ENCODE measurements around the gene B4GALNT2. TPM values are rescaled to one million over a fixed set of nuclear protein-coding genes. Genes with fewer than 3 reads are reported as not detected.

B4GALNT2 gene
- total RNA-seq, 1 donor from 2014 or later, result 0.60 TPM

- no peak overlapping the region for H3K27ac Mint-ChIP-seq
- TF ChIP-seq CTCF (conservative IDR thresholded peaks at IDR 0.05), result no peak
- no peaks in the 10 kb centered on the region for H3K36me3 Mint-ChIP-seq
- no peaks in the 10 kb centered on the region for H3K4me1 Mint-ChIP-seq (ENCODE audit: unreplicated experiment)
- no peak overlapping the region for H3K4me3 Mint-ChIP-seq
- H3K9me3 Mint-ChIP-seq, result no peaks in the 10 kb centered on the region
- DNase-seq (ENCODE audit: extremely low spot score, unreplicated experiment), result no peak
- H3K27me3 Mint-ChIP-seq, result peaks cover 8% of the 10 kb centered on the region
Observed at GRCh38 chr17:49187301-49187700, 54.7 kb downstream of the B4GALNT2 start.

- no peak overlapping the region for H3K27ac Mint-ChIP-seq
- DNase-seq (ENCODE audit: extremely low spot score, unreplicated experiment), result no peak
- no peak for TF ChIP-seq CTCF (conservative IDR thresholded peaks at IDR 0.05)
- H3K4me3 Mint-ChIP-seq, result peak overlapping the region; percentile 64
- no peaks in the 10 kb centered on the region for H3K36me3 Mint-ChIP-seq
- H3K9me3 Mint-ChIP-seq, result no peaks in the 10 kb centered on the region
- H3K4me1 Mint-ChIP-seq (ENCODE audit: unreplicated experiment), result peaks cover 3% of the 10 kb centered on the region
- peaks cover 17% of the 10 kb centered on the region for H3K27me3 Mint-ChIP-seq
Observed at GRCh38 chr17:49190932-49191331, 58.4 kb downstream of the B4GALNT2 start.

GRCh38 chr17:49191409-49191916 is 58.9 kb downstream of the B4GALNT2 start:
- no peak for DNase-seq (ENCODE audit: extremely low spot score, unreplicated experiment)
- H3K36me3 Mint-ChIP-seq, result no peaks in the 10 kb centered on the region
- H3K27ac Mint-ChIP-seq, result peak overlapping the region; percentile 99
- H3K27me3 Mint-ChIP-seq, result peaks cover 17% of the 10 kb centered on the region
- no peak for TF ChIP-seq CTCF (conservative IDR thresholded peaks at IDR 0.05)
- H3K4me1 Mint-ChIP-seq (ENCODE audit: unreplicated experiment), result peaks cover 3% of the 10 kb centered on the region
- no peaks in the 10 kb centered on the region for H3K9me3 Mint-ChIP-seq
- H3K4me3 Mint-ChIP-seq, result peak overlapping the region; percentile 98

- Mint-ChIP-seq H3K4me3 (peak overlapping the region; percentile 98), H3K27me3 (peaks cover 17% of the 10 kb centered on the region), H3K9me3 (no peaks in the 10 kb centered on the region), H3K36me3 (no peaks in the 10 kb centered on the region), H3K27ac (peak overlapping the region; percentile 99), H3K4me1 (ENCODE audit: unreplicated experiment) (peaks cover 3% of the 10 kb centered on the region)
- DNase-seq (ENCODE audit: extremely low spot score, unreplicated experiment), result peak; percentile 97
- TF ChIP-seq CTCF (conservative IDR thresholded peaks at IDR 0.05), result peak; percentile 49
Observed at GRCh38 chr17:49191917-49192741, 59.6 kb downstream of the B4GALNT2 start.

- Mint-ChIP-seq H3K36me3 (no peaks in the 10 kb centered on the region), H3K9me3 (no peaks in the 10 kb centered on the region), H3K4me1 (ENCODE audit: unreplicated experiment) (peaks cover 3% of the 10 kb centered on the region), H3K27ac (peak overlapping the region; percentile 99), H3K4me3 (peak overlapping the region; percentile 98), H3K27me3 (peaks cover 17% of the 10 kb centered on the region)
- TF ChIP-seq CTCF (conservative IDR thresholded peaks at IDR 0.05), result no peak
- DNase-seq (ENCODE audit: extremely low spot score, unreplicated experiment), result no peak
Observed at GRCh38 chr17:49193513-49194296, 61.1 kb downstream of the B4GALNT2 start.

All from type B pancreatic cell (in vitro differentiated cells).